NCI-H2107 (cell line): Measurements from ENCODE around the gene GSK3A.

Source experiments
- DNase-seq: peaks from one replicate; lab custom pipeline; 2025; lab: John Stamatoyannopoulos, UW

The GSK3A gene

DNA sequence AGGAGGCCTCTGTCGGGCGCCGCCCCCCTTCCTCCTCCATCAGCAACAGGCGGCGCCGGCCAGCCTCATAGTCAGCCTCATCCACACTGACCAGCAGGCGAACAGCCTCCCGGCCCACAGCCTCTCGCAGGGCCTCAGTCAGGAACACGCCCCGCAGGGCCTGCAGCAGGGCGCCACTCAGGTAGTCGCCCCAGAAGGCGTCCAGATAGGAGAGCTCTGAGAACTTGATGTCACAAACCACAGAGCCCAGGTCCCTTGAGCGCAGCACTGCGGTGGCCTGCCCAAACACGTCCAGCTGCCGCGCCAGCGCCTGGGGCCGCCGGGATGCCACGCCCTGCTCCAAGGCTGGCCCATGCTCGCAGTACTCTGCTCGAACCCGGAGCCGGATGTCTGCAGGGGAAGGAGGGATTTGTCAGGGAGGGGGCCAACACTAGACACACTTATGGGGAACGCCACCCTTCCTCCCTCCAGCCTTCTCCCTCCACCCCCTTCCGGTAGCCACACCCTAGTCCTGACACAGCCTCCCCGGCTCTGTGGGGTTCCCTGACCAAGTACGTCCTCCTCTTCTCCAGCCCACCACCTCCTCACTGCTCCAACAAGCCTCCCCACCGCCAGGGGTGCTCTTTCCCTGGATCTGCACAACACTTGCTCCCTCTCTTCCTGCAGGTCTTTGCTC, 42.8 kb downstream of the GSK3A start:
- no peak for DNase-seq

DNA sequence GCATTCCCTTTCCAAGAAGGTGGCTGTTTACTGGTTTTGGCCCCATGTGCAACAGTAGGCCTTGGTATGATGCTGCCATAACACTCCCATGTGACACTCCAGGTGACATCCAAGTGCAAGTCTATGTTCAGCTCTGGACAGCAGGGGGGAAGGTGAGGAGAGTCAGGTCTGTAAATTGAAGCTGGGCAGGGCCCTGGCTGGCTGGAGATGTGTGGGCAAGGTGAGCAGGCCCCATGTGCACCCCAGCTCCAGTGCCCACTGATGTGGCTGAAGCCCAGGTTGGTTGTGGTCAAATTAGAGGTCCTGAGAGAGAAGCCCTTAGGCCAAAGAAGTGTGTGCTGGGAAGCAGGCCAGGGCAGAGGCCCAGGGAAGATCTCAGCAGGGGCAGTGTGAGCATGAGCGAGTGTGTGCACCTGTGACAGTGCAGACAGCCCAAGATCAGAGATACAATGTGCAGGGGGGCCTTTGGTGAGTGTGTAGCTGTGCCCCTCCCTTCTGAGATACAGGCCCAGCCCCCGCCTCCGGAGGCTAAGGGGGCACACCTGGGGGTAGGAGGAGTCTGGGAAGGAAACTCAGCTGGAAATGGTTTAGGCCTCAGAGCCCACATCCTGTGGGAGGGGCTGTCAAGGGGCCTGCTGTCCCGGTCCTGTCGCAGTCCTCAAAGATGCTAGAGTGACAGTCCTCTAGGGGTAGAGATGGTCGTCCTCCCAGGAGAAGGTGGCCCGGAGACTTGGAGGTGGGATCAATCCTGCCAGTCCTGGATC, 43.5 kb downstream of the GSK3A start:
- DNase-seq: no peak

GRCh38 chr19:42197375-42197817, 45.0 kb downstream of the GSK3A start:
- no peak for DNase-seq

DNA sequence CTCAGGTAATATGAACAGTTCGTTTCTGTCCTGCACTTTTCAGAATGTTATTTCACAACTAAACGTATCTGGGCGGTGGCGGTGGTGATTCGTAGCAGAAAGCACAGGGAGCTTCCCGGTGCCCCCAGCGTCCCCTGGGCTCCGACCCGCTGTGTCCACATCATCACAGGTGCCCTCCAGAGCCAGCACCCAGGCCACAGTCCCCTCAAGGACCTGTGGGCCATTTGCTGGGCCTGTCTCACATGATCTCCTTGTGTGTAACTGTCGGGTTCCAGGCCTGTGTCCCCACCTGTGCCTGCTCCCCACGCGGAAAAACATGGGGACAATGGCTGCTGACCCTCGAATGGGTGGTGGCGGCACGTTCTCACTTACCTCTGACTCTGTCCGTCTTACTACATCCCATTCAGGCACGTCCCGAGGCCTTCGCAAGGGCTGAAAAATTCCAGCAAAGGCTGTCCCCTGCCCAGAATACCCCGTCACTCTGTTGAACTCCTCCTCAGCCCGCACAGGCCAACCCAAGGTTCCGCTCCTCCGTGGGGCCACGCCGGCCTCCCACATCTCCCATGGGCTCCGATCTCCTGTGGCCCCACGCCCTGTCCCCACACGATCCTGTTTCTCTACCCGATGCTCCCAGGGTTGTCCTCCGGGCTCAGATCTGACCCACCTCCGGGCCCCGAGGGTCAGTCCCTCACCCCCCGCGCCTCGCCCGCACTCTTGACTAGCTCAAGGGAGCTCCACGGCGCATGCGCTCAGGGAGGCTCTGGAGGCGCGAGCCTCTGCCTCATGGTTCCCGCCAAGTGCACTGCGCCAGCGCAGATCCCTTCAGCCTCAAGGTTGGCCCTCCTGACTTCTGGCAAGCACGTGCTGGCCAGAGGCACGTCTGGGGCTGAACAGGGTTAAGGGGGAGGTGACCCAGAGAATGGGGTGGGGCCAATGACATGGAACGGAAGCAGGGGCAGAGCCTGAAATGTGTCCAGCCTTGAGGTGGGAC, 46.1 kb downstream of the GSK3A start:
- no peak for DNase-seq

DNA sequence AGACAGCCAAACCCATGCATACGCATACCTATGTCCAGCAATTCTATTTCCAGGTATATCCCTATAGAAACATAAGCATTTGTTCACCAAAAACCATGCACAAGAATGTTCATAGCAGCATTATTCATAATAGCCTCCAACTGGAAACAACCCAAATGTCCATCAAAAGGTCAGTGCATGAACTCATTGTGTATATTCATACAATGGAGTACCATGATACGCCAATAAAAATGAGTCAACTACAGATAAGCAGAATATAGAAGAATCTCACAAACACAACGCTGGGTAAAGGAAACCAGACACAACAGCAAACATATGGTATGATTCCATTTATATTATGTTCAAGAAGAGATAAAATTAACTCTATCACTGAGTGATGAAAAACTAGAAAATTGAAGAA, 48.7 kb downstream of the GSK3A start:
- DNase-seq: no peak

GRCh38 chr19:42193294-42193693, 49.1 kb downstream of the GSK3A start:
- DNase-seq: no peak

GRCh38 chr19:42191855-42192254, 50.5 kb downstream of the GSK3A start:
- DNase-seq: peak; percentile 58

DNA sequence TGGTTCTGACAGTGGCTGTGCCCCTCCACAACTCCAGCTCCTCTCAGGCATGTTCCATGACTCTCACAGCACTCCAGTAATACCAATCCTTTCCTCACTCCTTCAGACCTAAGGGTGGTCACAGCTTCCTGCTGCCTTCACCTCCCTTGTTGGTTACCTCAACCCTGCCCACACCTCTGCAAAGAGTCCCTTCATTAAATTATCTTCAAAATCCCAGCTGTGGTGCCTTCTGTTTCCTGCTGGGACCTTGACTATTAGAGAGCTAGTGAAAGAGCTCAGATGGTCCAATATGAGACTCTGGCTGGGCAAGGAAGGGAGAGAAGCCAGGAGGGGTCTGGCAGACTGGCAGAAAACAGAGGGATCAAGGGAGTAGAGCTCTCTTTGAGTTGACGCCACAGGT, 51.1 kb downstream of the GSK3A start:
- no peak for DNase-seq

DNA sequence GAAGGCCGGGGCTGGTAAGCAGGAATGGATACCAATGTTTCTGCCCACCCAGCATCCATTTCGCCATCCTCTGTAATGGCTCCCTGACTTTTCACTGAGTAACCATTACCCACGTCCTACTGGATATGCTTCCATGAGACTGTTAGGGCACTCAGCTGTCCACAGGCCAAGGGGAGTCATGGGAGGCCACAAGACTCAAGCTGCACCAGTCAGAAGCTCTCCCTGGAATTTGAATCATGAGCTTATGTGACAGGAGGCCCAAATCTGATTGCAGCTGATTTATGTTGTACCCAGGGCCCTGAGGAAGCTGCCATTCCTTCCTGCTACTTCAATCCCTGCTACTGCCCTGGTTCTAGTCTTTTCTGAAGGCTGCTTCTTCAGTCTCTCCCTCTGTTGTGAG, 53.3 kb downstream of the GSK3A start:
- DNase-seq: no peak

DNA sequence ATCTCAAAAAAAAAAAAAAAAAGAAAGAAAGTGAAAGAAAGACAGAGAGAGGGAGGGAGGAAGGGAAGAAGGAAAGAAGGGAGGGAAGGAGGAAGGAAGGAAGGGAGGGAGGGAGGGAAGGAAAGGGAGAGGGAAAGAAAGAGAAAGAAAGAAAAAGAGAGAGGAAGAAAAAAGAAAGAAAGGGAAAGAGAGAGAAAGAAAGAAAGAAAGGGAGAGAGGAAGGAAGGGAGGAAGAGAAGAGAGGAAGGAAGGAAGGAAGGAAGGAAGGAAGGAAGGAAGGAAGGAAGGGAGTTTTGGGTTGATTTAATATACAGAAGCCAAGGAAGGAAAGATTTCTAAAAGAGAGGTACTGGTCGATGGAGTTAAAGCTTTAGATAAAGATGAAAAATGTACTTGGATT, 53.7 kb downstream of the GSK3A start:
- no peak for DNase-seq

- DNase-seq: no peak
Observed at GRCh38 chr19:42185277-42185676, 57.1 kb downstream of the GSK3A start.

DNA sequence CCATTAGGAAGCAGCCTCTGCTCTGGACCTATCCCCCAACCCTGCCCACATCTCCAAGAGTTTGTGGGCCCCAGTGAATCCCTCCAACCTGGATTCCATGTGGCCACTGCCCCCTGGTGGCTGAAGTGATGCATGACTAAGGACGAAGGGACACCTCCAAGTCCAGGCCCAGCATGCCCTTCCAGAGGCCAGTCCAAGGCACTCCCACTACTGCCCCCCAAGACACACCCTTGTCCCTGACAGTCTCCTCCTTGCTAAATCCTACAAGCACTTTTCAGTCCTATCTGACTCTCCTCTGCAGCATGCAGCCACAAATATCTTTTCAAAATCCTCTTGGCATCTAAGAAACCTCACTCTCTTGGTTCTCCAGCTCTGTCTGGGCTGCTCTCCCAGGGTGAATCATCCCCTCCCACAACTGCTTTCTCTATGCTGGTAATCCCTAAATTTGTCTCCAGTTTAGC, 58.0 kb downstream of the GSK3A start:
- peak; percentile 68 for DNase-seq
